ENCODE data around the gene MYO5B.

Gene MYO5B

GRCh38 chr18:50187659-50188058 is 7.3 kb downstream of the MYO5B start:
- no peak for DNase-seq

- DNase-seq: no peak
These were observed 8.6 kb downstream of the MYO5B start for GRCh38 chr18:50186385-50186784.

GRCh38 chr18:50183556-50183955 is 11.4 kb downstream of the MYO5B start:
- no peak for DNase-seq

- DNase-seq: no peak
These were observed 12.4 kb downstream of the MYO5B start for GRCh38 chr18:50182511-50182910.

- DNase-seq: no peak
These were observed 13.4 kb downstream of the MYO5B start for GRCh38 chr18:50181590-50181989.

- no peak for DNase-seq
These were observed 15.5 kb downstream of the MYO5B start for GRCh38 chr18:50179465-50179864.

GRCh38 chr18:50177294-50177992 is 17.5 kb downstream of the MYO5B start:
- peak; percentile 13 for DNase-seq

- DNase-seq: peak; percentile 29
These were observed 22.6 kb downstream of the MYO5B start for GRCh38 chr18:50172367-50172766.

- DNase-seq: no peak
These were observed 23.5 kb downstream of the MYO5B start for GRCh38 chr18:50171406-50171805.

GRCh38 chr18:50170004-50170403 is 24.9 kb downstream of the MYO5B start:
- no peak for DNase-seq

- no peak for DNase-seq
These were observed 25.8 kb downstream of the MYO5B start for GRCh38 chr18:50169149-50169548.

- DNase-seq: no peak
These were observed 27.0 kb downstream of the MYO5B start for GRCh38 chr18:50167966-50168365.

GRCh38 chr18:50166901-50167300 is 28.0 kb downstream of the MYO5B start:
- no peak for DNase-seq

- DNase-seq: no peak
These were observed 31.4 kb downstream of the MYO5B start for GRCh38 chr18:50163505-50163904.

GRCh38 chr18:50162486-50163304 is 32.3 kb downstream of the MYO5B start:
- no peak for DNase-seq

- no peak for DNase-seq
These were observed 33.2 kb downstream of the MYO5B start for GRCh38 chr18:50161597-50162205.

GRCh38 chr18:50159654-50160046 is 35.3 kb downstream of the MYO5B start:
- DNase-seq: peak; percentile 8

- peak; percentile 89 for DNase-seq
These were observed 35.9 kb downstream of the MYO5B start for GRCh38 chr18:50158866-50159653.

- no peak for DNase-seq
These were observed 39.5 kb downstream of the MYO5B start for GRCh38 chr18:50155406-50155805.

- no peak for DNase-seq
These were observed 40.5 kb downstream of the MYO5B start for GRCh38 chr18:50154420-50154819.

- no peak for DNase-seq
These were observed 42.0 kb downstream of the MYO5B start for GRCh38 chr18:50152900-50153299.

- DNase-seq: no peak
These were observed 43.0 kb downstream of the MYO5B start for GRCh38 chr18:50151926-50152325.

GRCh38 chr18:50144540-50144939 is 50.4 kb downstream of the MYO5B start:
- DNase-seq: no peak
